Measurements from ENCODE around the gene MOXD1.

MOXD1 gene

DNA sequence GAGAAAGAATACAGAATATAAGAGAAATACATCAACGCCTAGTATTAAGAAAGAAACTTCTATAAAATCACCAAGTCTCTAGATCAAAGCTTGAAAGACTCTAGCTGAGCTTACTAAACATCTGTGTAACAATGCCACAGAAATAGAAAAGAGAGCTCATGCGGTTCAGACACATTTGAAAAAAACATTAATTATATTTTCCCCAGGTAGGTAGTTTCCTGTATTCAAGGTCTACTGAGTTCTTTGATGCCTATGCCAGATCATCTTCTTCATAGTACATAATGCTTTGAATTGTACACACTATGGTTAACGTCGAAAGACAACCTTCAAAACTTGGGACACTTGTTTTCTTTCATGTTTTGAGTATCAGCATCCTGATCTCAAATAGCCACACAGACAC lies 11.3 kb downstream of the MOXD1 start:
- DNase-seq = no peak
- H3K4me1 Mint-ChIP-seq = no peaks in the 10 kb centered on the region
- no peak overlapping the region for H3K27ac Mint-ChIP-seq
- CTCF ChIA-PET = no interaction called here
- no peaks in the 10 kb centered on the region for H3K36me3 Mint-ChIP-seq
- H3K9me3 Mint-ChIP-seq = peaks cover 10% of the 10 kb centered on the region
- no peaks in the 10 kb centered on the region for H3K27me3 Mint-ChIP-seq
- no peak overlapping the region for H3K4me3 Mint-ChIP-seq

- Mint-ChIP-seq H3K27me3 (no peaks in the 10 kb centered on the region), H3K4me1 (no peaks in the 10 kb centered on the region), H3K9me3 (no peaks in the 10 kb centered on the region), H3K27ac (no peak overlapping the region), H3K36me3 (no peaks in the 10 kb centered on the region), H3K4me3 (no peak overlapping the region)
- no peak for DNase-seq
- CTCF ChIA-PET = no interaction called here
Measured at GRCh38 chr6:132388291-132388690, 13.0 kb downstream of the MOXD1 start.

GRCh38 chr6:132382630-132383175 lies 18.6 kb downstream of the MOXD1 start:
- H3K4me3 Mint-ChIP-seq = no peak overlapping the region
- no peaks in the 10 kb centered on the region for H3K4me1 Mint-ChIP-seq
- no peaks in the 10 kb centered on the region for H3K9me3 Mint-ChIP-seq
- no peak overlapping the region for H3K27ac Mint-ChIP-seq
- H3K36me3 Mint-ChIP-seq = no peaks in the 10 kb centered on the region
- CTCF ChIA-PET = no interaction called here
- no peak for DNase-seq
- H3K27me3 Mint-ChIP-seq = no peaks in the 10 kb centered on the region

DNA sequence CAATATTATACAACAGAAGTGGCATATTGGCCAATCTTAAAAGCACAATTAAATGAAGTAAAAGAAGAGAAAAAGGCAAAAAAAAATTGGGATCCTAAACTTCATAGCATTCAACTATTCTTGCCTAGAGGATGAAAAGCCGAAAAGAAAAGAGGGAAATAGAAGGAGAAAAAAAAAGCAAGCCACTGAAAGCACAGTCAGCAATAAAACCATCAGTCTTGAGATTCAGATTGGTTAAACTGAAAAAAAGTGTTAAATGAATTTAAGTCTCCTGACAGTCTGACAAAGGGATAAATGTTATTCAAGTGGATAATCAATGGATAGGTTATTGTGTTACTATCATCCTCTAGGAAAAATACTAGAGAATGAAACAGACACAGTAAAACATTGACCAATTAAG lies 19.9 kb downstream of the MOXD1 start:
- no peaks in the 10 kb centered on the region for H3K4me1 Mint-ChIP-seq
- CTCF ChIA-PET = no interaction called here
- no peaks in the 10 kb centered on the region for H3K36me3 Mint-ChIP-seq
- DNase-seq = no peak
- H3K27ac Mint-ChIP-seq = no peak overlapping the region
- no peaks in the 10 kb centered on the region for H3K27me3 Mint-ChIP-seq
- H3K4me3 Mint-ChIP-seq = no peak overlapping the region
- H3K9me3 Mint-ChIP-seq = no peaks in the 10 kb centered on the region

DNA sequence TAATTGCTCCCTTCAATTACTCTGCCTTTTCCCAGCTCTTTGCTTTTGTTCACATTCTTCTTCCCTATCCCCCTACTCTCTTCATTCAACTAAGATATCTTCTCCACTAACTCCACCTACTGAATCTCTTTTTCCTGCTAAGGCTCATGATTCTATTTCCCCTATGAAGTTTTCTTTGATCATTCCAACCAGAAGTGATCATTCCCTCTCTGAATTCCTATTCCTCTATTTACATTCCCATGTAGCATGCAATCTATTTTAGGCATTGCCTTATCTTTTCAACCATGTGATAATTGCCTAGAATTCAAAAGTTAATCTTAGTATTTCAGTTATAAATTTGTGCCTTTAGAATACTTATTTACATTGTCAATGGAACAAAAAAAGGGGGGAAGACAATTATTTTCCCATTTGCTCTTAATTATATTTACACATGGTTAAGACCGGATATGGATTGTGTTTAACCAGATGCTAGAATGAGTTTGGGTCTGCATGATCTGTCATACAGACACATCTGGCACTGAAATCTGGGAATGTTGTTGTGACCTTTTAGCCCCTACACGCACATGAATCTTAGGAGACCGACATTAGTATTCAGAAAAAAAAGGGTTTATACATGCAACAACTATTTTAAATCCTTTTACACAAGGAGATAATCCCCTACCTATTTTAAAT lies 20.8 kb downstream of the MOXD1 start:
- Mint-ChIP-seq H3K4me3 (no peak overlapping the region), H3K27ac (no peak overlapping the region), H3K36me3 (no peaks in the 10 kb centered on the region), H3K27me3 (no peaks in the 10 kb centered on the region), H3K4me1 (no peaks in the 10 kb centered on the region), H3K9me3 (no peaks in the 10 kb centered on the region)
- CTCF ChIA-PET = no interaction called here
- no peak for DNase-seq

GRCh38 chr6:132369526-132369925 lies 31.7 kb downstream of the MOXD1 start:
- H3K9me3 Mint-ChIP-seq = no peaks in the 10 kb centered on the region
- H3K27me3 Mint-ChIP-seq = no peaks in the 10 kb centered on the region
- no peak for DNase-seq
- H3K36me3 Mint-ChIP-seq = no peaks in the 10 kb centered on the region
- H3K4me3 Mint-ChIP-seq = no peak overlapping the region
- H3K4me1 Mint-ChIP-seq = peaks cover 2% of the 10 kb centered on the region
- H3K27ac Mint-ChIP-seq = no peak overlapping the region
- CTCF ChIA-PET = no interaction called here

GRCh38 chr6:132368916-132369481 lies 32.3 kb downstream of the MOXD1 start:
- Mint-ChIP-seq H3K27me3 (no peaks in the 10 kb centered on the region), H3K4me3 (no peak overlapping the region), H3K4me1 (peaks cover 2% of the 10 kb centered on the region), H3K36me3 (no peaks in the 10 kb centered on the region), H3K27ac (no peak overlapping the region), H3K9me3 (no peaks in the 10 kb centered on the region)
- CTCF ChIA-PET = no interaction called here
- DNase-seq = no peak

- H3K4me1 Mint-ChIP-seq = peaks cover 2% of the 10 kb centered on the region
- CTCF ChIA-PET = interaction anchor here (1.2 kb wide), 1 partner anchor 86 kb away, joined by 4 read pairs; no protein-coding TSS in a partner anchor
- no peak overlapping the region for H3K4me3 Mint-ChIP-seq
- no peaks in the 10 kb centered on the region for H3K36me3 Mint-ChIP-seq
- no peak overlapping the region for H3K27ac Mint-ChIP-seq
- no peaks in the 10 kb centered on the region for H3K27me3 Mint-ChIP-seq
- DNase-seq = no peak
- H3K9me3 Mint-ChIP-seq = no peaks in the 10 kb centered on the region
Measured at GRCh38 chr6:132365281-132365907, 35.9 kb downstream of the MOXD1 start.

GRCh38 chr6:132364306-132365074 lies 36.8 kb downstream of the MOXD1 start:
- no peaks in the 10 kb centered on the region for H3K9me3 Mint-ChIP-seq
- no peak for DNase-seq
- H3K4me1 Mint-ChIP-seq = peaks cover 2% of the 10 kb centered on the region
- H3K4me3 Mint-ChIP-seq = no peak overlapping the region
- CTCF ChIA-PET = no interaction called here
- no peaks in the 10 kb centered on the region for H3K36me3 Mint-ChIP-seq
- no peak overlapping the region for H3K27ac Mint-ChIP-seq
- H3K27me3 Mint-ChIP-seq = no peaks in the 10 kb centered on the region

DNA sequence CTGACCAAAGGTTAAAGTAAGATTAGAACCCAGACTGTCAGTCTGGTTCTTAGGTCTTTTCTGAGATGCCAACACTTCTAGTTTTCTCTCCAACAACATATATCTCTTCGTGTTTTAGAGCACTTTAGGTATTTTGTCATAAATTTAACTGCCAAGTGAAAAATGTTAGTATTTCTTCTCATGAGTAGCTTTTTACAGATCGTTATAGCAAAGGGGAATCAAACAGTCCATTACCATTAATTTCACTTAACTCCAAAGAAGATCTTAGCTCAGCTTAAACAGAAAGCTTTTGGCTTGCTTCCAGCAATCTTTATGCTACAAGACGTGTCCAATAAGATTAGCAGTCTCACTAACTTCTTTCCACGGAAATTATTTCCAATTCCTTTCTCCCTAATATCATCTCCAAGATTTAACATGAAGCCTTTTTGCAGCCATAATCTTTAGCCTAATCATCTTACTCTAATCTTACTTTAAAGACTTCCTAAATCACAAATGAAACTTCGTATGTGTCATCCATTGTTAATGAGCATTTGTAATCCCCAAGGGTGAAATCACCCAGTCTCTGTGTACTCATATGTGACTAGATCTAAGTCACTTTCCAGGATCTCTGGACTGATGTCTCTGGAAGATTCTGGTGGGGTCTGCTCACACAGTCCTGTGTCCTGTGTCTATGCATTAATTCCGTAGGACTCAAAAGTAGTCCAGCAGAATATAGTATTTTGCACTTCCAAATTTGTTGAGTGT lies 38.7 kb downstream of the MOXD1 start:
- Mint-ChIP-seq H3K4me1 (peaks cover 2% of the 10 kb centered on the region), H3K27me3 (no peaks in the 10 kb centered on the region), H3K9me3 (no peaks in the 10 kb centered on the region), H3K4me3 (no peak overlapping the region), H3K27ac (no peak overlapping the region), H3K36me3 (no peaks in the 10 kb centered on the region)
- CTCF ChIA-PET = interaction anchor here (1.0 kb wide), 1 partner anchor 83 kb away, joined by 4 read pairs; no protein-coding TSS in a partner anchor
- no peak for DNase-seq

DNA sequence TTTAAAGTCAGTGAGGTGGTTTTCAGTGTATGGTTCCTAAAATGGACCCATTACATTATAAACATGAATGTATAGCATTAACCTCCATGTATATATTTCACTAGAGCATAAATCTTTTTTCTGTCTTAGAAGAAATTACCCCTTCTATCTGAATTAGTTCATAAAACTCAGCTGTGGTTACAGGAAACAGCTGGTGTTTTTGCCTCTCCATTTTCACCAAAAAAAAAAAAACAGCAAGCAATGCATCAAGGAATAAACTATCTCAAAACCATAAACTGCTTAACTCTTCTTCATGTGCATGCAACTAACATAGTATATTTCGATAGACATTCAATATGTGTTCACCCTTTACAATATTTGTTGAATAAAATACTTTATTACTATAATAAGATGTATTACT lies 40.2 kb downstream of the MOXD1 start:
- Mint-ChIP-seq H3K36me3 (no peaks in the 10 kb centered on the region), H3K4me3 (no peak overlapping the region), H3K27me3 (no peaks in the 10 kb centered on the region), H3K4me1 (peaks cover 2% of the 10 kb centered on the region), H3K27ac (no peak overlapping the region), H3K9me3 (no peaks in the 10 kb centered on the region)
- DNase-seq = no peak
- CTCF ChIA-PET = no interaction called here

- DNase-seq = no peak
- Mint-ChIP-seq H3K27me3 (peaks cover 5% of the 10 kb centered on the region), H3K9me3 (peaks cover 3% of the 10 kb centered on the region), H3K36me3 (no peaks in the 10 kb centered on the region), H3K27ac (no peak overlapping the region), H3K4me1 (peaks cover 6% of the 10 kb centered on the region), H3K4me3 (no peak overlapping the region)
- CTCF ChIA-PET = no interaction called here
Measured at GRCh38 chr6:132359886-132360285, 41.4 kb downstream of the MOXD1 start.

DNA sequence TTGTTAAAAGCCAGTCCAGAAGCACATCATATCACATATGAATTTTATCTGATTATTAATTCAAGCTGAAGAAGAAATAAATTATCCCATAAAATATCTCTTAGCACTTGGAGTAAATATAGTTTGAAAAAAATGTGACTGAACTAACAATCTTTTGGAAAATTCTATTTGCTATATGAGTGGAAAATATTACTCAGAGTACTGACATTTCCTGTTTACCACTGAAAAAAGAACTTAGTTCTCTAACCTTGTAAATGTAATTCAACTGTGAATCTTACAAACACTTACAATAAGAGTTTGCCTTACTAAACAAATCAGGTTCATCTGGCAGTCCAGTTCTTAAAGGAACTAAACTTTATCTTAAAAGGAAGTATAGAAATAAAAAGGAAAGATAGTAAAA lies 44.2 kb downstream of the MOXD1 start:
- Mint-ChIP-seq H3K9me3 (peaks cover 7% of the 10 kb centered on the region), H3K27me3 (peaks cover 10% of the 10 kb centered on the region), H3K4me1 (peaks cover 20% of the 10 kb centered on the region), H3K4me3 (no peak overlapping the region), H3K27ac (no peak overlapping the region), H3K36me3 (no peaks in the 10 kb centered on the region)
- CTCF ChIA-PET = no interaction called here
- DNase-seq = no peak

Data from activated naive CD4-positive, alpha-beta T cell treated with anti-CD3 and anti-CD28 coated beads, Interleukin-2, amount 10 ng/mL, durations not matched to agents 7 days and 5 days (primary cell).